ENCODE results near the gene MARCHF11.

MARCHF11 gene

DNA sequence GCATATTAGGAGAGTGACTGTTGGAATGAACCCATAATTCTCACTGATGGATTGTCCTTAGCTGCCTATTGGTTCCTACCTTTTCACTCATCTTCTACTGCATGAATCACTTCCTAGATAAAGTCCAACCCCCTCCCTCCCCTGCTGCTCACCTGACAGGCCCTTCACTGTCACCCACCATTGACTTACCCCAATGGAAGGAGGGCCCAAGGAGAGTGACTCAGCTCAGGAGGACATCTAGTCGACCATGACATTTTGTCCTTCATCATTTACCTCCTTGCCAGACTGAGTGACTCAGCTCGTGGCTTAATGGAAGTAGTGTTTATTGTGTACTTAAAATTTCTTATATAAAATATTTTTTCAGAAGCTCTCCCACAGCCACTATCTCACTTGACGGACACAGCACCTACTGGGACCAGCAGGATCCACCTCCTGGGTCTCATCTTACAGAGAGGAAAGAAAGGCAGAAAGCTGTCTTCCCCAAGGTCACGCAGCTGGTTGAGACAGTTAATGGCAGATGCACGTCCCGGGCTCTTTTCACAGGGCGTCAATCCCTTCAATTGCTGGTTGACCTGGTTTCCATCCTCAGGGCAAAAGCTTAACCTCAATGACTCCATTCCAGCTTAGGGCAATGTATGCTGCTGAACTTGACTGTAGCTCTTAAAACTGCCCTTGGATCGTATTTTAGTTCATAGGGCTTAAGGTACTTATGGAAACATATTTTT, 142.3 kb downstream of the MARCHF11 start:
- Histone ChIP-seq H3K36me3 (no peaks in the 10 kb centered on the region), H3K27me3 (ENCODE audit: insufficient read depth, low read depth, severe bottlenecking) (no peaks in the 10 kb centered on the region), H3K27ac (no peak overlapping the region), H3K9me3 (ENCODE audit: severe bottlenecking) (no peaks in the 10 kb centered on the region), H3K4me3 (ENCODE audit: low read depth, low read length) (no peak overlapping the region)
- peak; percentile 48 for DNase-seq
- TF ChIP-seq CTCF (IDR thresholded peaks at IDR 0.05; ENCODE audit: low read depth, low read length), result no peak

DNA sequence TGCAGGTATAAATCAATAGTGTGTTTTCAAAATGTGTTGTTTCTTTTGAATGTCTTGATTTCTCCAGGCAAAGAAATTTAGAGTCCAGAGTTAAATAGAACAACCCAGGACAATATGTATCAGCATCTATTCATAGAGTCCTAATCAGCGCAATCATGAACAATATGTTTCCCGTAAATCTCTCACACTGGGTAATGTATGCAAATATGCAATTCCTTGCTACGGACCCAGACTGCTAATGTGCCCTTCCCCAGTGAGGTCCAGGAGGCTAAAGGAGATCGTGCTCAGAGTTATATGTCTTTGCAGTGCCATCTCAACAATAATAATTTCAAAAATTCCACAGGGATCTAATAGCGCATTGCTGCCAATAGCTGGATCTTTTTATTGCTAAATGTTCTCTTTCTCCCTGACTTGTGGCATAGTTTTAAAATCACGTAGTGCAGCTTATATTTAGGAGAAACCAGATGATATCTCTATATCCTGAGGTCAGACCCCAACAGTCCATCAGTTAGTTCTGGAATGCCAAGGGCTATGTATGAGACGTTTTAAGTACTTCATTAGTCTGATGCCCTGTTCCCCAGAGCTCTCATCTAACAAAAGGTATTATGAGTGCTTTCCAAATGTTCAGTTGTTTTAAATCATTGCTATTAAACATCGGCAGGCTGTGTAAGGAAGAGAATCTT, 145.1 kb downstream of the MARCHF11 start:
- no peaks in the 10 kb centered on the region for H3K36me3 ChIP-seq
- no peak overlapping the region for H3K27ac ChIP-seq
- no peaks in the 10 kb centered on the region for H3K27me3 ChIP-seq (ENCODE audit: insufficient read depth, low read depth, severe bottlenecking)
- TF ChIP-seq CTCF (IDR thresholded peaks at IDR 0.05; ENCODE audit: low read depth, low read length), result no peak
- peaks cover 4% of the 10 kb centered on the region for H3K9me3 ChIP-seq (ENCODE audit: severe bottlenecking)
- no peak for DNase-seq
- H3K4me3 ChIP-seq (ENCODE audit: low read depth, low read length), result no peak overlapping the region

- DNase-seq, result no peak
- H3K36me3 ChIP-seq, result no peaks in the 10 kb centered on the region
- no peak overlapping the region for H3K27ac ChIP-seq
- no peak for TF ChIP-seq CTCF (IDR thresholded peaks at IDR 0.05; ENCODE audit: low read depth, low read length)
- no peak overlapping the region for H3K4me3 ChIP-seq (ENCODE audit: low read depth, low read length)
- no peaks in the 10 kb centered on the region for H3K27me3 ChIP-seq (ENCODE audit: insufficient read depth, low read depth, severe bottlenecking)
- peaks cover 4% of the 10 kb centered on the region for H3K9me3 ChIP-seq (ENCODE audit: severe bottlenecking)
Observed at GRCh38 chr5:16033187-16033925, 146.2 kb downstream of the MARCHF11 start.

DNA sequence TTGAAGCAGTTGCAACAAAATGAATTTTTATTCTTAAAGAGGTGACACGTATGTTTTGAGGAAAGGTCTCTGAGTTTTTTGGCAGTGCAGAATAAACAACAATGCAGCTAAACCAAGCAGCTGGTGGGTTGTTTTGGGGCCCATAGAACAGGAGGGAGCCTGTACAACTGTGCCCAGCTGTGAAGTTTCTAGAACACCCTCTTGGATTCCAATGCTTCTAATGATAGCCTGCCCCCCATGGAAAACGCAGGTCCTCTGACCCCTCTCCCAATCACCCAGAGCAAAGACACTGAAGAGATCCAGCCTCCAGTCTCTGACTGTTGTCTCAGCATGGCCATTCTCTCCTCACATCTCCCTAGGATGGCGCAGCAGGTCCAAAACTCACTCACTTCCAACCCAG, 150.9 kb downstream of the MARCHF11 start:
- no peak overlapping the region for H3K27ac ChIP-seq
- peaks cover 4% of the 10 kb centered on the region for H3K9me3 ChIP-seq (ENCODE audit: severe bottlenecking)
- H3K4me3 ChIP-seq (ENCODE audit: low read depth, low read length), result no peak overlapping the region
- H3K36me3 ChIP-seq, result no peaks in the 10 kb centered on the region
- H3K27me3 ChIP-seq (ENCODE audit: insufficient read depth, low read depth, severe bottlenecking), result no peaks in the 10 kb centered on the region
- no peak for DNase-seq
- no peak for TF ChIP-seq CTCF (IDR thresholded peaks at IDR 0.05; ENCODE audit: low read depth, low read length)

GRCh38 chr5:16025681-16026080, 153.9 kb downstream of the MARCHF11 start:
- no peak for DNase-seq
- Histone ChIP-seq H3K27ac (no peak overlapping the region), H3K36me3 (no peaks in the 10 kb centered on the region), H3K4me3 (ENCODE audit: low read depth, low read length) (no peak overlapping the region), H3K27me3 (ENCODE audit: insufficient read depth, low read depth, severe bottlenecking) (no peaks in the 10 kb centered on the region), H3K9me3 (ENCODE audit: severe bottlenecking) (peaks cover 4% of the 10 kb centered on the region)
- TF ChIP-seq CTCF (IDR thresholded peaks at IDR 0.05; ENCODE audit: low read depth, low read length), result no peak
